Astrocyte of the spinal cord (primary cell): Measurements from ENCODE around the gene SAA2.

ENCODE experiments used
- DNase-seq: peaks from one replicate; pipeline ENCODE4 v3.0.0; 2011; ENCODE audit warnings: low read depth, low spot score
- H3K4me3 ChIP-seq: 2 replicates; pipeline ENCODE4 v1.5.1; 2011; ENCODE audit warnings: low read depth, mild to moderate bottlenecking, low read length, moderate library complexity
- in situ Hi-C: cut with HindIII; loops from 2 replicates; pipeline ENCODE4 v1.10.0; 2017; ENCODE audit warnings: low sequenced_read_pairs
- TF ChIP-seq, protein P1 (sequence below): IDR thresholded peaks from 2 replicates; pipeline ENCODE4 v1.5.1; 2012; ENCODE audit warnings: low read depth, mild to moderate bottlenecking, low read length, inconsistent platforms

SAA2 gene

DNA sequence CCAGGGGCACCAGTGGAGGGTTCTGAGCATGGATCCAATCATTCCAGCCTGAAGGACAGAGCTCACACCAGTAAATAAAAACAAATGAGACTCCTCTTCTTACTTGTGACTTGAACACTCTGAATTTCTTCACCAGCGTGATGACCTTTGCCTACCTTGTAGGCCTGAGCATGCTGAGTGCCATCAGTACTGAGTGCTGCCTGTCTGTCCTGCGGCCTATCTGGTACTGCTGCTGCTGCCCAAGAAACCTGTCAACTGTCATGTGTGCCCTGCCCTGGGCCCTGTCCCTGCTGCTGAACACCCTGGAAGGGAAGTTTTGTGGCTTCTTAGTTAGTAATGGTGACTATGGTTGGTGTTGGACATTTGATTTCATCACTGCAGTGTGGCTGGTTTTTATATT lies 51.9 kb downstream of the SAA2 start:
- in situ Hi-C loops: no loop called here
- no peak overlapping the region for H3K4me3 ChIP-seq
- TF ChIP-seq, protein P1, sequence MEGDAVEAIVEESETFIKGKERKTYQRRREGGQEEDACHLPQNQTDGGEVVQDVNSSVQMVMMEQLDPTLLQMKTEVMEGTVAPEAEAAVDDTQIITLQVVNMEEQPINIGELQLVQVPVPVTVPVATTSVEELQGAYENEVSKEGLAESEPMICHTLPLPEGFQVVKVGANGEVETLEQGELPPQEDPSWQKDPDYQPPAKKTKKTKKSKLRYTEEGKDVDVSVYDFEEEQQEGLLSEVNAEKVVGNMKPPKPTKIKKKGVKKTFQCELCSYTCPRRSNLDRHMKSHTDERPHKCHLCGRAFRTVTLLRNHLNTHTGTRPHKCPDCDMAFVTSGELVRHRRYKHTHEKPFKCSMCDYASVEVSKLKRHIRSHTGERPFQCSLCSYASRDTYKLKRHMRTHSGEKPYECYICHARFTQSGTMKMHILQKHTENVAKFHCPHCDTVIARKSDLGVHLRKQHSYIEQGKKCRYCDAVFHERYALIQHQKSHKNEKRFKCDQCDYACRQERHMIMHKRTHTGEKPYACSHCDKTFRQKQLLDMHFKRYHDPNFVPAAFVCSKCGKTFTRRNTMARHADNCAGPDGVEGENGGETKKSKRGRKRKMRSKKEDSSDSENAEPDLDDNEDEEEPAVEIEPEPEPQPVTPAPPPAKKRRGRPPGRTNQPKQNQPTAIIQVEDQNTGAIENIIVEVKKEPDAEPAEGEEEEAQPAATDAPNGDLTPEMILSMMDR: no peak
- no peak for DNase-seq
